Breast epithelium (tissue), 3 donors: ENCODE results near the gene PCGF1.

Experiments used
- POLR2A ChIP-seq: fragments of 450-650 bp; IDR thresholded peaks from one replicate; pipeline ENCODE4 v1.6.1; 2016; ENCODE audit warnings: antibody characterized with exemption, mild to moderate bottlenecking, moderate library complexity
- POLR2AphosphoS5 ChIP-seq, 3 donors: sonication (generic); formaldehyde crosslinking; IDR thresholded peaks; one replicate each; pipeline ENCODE4 v1.6.1; 2017; ENCODE audit warnings: antibody characterized with exemption in 3 of 3
- TF ChIP-seq, protein P1 (sequence below), 3 donors: fragments of 450-650 bp; IDR thresholded peaks; one replicate each; pipeline ENCODE4 v1.5.1; 2016 to 2017; ENCODE audit warnings: antibody characterized with exemption in 3 of 3, mild to moderate bottlenecking in 3 of 3, moderate library complexity in 3 of 3

DNA sequence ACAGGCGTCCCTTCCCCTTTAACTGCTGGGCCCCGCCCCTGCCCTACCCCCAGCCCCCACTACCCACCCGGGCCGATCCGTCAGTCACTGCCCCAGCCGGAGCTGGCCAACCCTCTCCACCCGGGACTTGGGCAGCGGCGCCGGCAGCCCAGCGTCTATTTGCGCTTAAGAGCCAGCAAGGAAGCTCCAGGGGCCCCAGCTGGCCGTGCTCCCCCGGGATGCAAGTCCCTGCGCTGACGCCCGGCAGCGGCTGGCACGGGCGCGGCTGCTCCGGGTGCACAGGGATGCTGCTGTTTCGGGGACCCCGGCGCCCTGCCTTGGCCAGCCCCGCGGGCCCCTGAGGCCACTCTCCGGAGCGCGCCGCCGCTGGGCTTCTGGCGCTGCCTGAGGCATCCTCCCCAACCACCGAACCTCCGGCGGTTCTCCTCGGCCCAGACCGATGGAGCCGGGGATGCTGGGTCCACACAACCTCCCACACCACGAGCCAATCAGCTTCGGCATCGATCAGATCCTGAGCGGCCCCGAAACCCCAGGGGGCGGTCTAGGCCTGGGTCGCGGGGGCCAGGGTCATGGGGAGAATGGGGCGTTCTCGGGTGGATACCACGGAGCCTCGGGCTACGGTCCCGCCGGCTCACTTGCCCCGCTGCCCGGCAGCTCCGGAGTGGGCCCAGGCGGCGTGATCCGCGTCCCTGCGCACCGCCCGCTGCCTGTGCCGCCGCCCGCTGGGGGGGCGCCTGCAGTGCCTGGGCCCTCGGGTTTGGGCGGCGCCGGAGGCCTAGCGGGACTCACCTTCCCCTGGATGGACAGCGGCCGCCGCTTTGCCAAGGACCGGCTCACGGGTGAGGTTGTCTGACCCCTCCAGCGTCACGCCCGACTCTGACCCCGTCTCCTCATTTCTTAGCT is 7.1 kb upstream of the PCGF1 start, which contains the start of gene TLX2:
- TF ChIP-seq, protein P1, sequence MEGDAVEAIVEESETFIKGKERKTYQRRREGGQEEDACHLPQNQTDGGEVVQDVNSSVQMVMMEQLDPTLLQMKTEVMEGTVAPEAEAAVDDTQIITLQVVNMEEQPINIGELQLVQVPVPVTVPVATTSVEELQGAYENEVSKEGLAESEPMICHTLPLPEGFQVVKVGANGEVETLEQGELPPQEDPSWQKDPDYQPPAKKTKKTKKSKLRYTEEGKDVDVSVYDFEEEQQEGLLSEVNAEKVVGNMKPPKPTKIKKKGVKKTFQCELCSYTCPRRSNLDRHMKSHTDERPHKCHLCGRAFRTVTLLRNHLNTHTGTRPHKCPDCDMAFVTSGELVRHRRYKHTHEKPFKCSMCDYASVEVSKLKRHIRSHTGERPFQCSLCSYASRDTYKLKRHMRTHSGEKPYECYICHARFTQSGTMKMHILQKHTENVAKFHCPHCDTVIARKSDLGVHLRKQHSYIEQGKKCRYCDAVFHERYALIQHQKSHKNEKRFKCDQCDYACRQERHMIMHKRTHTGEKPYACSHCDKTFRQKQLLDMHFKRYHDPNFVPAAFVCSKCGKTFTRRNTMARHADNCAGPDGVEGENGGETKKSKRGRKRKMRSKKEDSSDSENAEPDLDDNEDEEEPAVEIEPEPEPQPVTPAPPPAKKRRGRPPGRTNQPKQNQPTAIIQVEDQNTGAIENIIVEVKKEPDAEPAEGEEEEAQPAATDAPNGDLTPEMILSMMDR (IDR thresholded peaks at IDR 0.05), result no peak
- TF ChIP-seq POLR2A (no peak), POLR2AphosphoS5 (IDR thresholded peaks at IDR 0.05) (no peak)
